Choroid plexus epithelial cell (primary cell): ENCODE results near the gene BICRAL.

Experiments
- DNase-seq: peaks from one replicate; pipeline ENCODE4 v3.0.0-alpha.2; 2010; ENCODE audit warnings: low read depth
- H3K4me3 ChIP-seq: 2 replicates; pipeline ENCODE4 v1.5.1; 2011; ENCODE audit warnings: low read depth, mild to moderate bottlenecking, control low read depth, low read length, moderate library complexity
- CTCF ChIP-seq: conservative IDR thresholded peaks from 2 replicates; pipeline ENCODE4 v1.5.1; 2011; ENCODE audit warnings: low read depth, mild to moderate bottlenecking, control low read depth, inconsistent platforms, low read length, moderate library complexity

BICRAL gene

GRCh38 chr6:42784717-42785498 lies 3.1 kb downstream of the BICRAL start:
- no peak for DNase-seq
- no peak for TF ChIP-seq CTCF
- H3K4me3 ChIP-seq, result peak overlapping the region; percentile 91

- no peak overlapping the region for H3K4me3 ChIP-seq
- DNase-seq, result no peak
- no peak for TF ChIP-seq CTCF
Measured at GRCh38 chr6:42786525-42786985, 4.7 kb downstream of the BICRAL start.

- no peak for TF ChIP-seq CTCF
- no peak overlapping the region for H3K4me3 ChIP-seq
- DNase-seq, result no peak
Measured at GRCh38 chr6:42787063-42787472, 5.2 kb downstream of the BICRAL start.

- DNase-seq, result no peak
- no peak for TF ChIP-seq CTCF
- no peak overlapping the region for H3K4me3 ChIP-seq
Measured at GRCh38 chr6:42788671-42789070, 6.8 kb downstream of the BICRAL start.

GRCh38 chr6:42790549-42791181 lies 8.8 kb downstream of the BICRAL start:
- TF ChIP-seq CTCF, result no peak
- no peak for DNase-seq
- H3K4me3 ChIP-seq, result no peak overlapping the region

GRCh38 chr6:42791706-42792320 lies 10.0 kb downstream of the BICRAL start:
- no peak overlapping the region for H3K4me3 ChIP-seq
- peak; percentile 54 for DNase-seq
- no peak for TF ChIP-seq CTCF
